GM18505 (cell line): ENCODE measurements around the gene QSER1.
"Not testable (repeated sequence)": the region's sequence is repeated elsewhere in the genome, so short reads cannot be mapped to it uniquely, and the experiment has no call there.

ENCODE experiments used
- ATAC-seq: cut with Tn5 transposase; IDR thresholded peaks from one replicate; pipeline ENCODE4 v1.9.1; 2021; ENCODE audit not compliant: unreplicated experiment
- POLR2A ChIP-seq: IDR thresholded peaks from 4 replicates; pipeline ENCODE4 v1.6.1; 2011; ENCODE audit warnings: borderline replicate concordance; ENCODE audit not compliant: insufficient read depth, insufficient read length; ENCODE audit errors: extremely low read depth

QSER1 gene

DNA sequence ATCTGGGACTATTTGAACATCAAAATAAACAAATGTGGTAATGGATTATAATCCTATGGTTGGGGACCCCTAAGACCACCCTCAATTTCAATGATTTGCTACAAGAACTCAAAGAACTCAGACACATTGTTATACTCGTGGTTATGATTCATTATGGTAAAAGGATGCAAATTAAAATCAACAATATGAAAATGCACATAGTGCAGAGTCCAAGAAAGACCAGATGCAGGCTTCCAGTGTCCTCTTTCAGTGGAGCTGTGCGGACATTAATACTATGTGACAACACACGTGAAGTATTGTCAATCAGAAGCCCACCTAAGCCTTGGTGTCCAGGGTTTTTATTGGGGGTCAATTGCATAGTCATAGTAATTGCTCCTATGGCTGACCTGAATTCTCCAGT lies 9.2 kb upstream of the QSER1 start:
- ATAC-seq: no peak
- no peak for TF ChIP-seq POLR2A

DNA sequence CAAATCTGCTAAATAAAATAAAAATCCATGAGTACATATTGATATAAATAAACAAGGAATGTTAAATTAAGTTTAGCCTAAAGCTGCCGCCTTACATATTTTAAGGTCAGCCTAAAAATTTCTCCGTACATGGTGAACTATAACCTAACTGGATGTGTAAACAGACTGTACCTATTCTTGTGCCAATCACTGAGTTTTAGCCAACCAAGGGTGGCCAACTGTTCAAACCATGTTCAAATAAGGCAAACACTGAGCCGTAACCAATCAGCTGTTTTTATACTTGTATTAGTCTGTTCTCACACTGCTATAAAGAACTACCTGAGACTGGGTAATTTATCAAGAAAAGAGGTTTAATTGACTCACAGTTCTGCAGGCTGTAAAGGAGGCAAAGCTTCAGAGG lies 8.6 kb upstream of the QSER1 start:
- ATAC-seq: no peak
- TF ChIP-seq POLR2A: no peak

DNA sequence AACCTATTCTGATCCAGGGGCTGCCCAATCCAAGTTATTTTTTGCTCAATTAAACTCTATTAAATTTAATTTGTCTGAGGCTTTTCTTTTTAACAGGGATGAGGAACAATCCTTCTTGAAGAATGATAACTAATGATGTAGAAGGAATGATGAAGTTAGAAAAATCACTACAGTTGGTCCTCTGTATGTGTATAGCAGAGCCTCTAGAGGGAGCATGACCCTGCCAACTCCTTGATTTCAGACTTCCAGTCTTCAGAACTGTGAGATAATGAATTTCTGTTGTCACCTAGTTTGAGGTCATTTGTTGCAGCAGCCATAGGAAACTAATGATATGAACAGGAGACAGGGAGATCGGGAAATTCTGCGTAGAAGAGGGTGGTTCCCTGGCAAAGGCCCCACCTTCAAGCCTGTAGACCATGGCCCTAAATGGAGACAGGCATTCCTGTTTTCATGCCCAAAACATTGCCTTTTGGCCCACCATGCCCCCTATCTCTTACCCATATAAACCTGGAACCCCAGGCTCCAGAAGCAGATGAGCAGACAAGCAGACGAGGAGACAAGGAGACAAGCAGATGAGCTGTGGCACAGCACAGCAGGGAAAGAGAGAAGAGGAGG lies 7.7 kb upstream of the QSER1 start:
- no peak for ATAC-seq

DNA sequence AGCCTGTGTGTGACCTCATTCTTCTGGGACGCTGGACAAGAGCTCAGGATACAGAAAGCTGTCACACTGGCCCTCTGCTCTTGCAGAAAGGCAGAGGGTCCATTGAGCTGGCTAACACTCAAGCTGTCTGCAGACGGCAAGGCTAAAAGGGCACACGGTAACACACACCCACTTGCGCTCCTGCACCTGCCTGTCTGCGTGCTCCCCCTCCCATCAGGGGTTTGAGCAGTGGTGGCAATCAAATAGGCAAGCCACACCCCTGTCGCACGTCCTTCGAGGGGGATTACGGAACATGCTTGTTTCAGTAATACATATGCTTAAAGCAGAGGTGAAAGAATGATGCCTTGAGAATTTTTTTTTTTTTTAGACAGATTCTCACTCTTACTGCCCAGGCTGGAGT lies 7.1 kb upstream of the QSER1 start:
- ATAC-seq: no peak

More for the DNA sequence above, 7.7 kb upstream of the QSER1 start:
- TF ChIP-seq POLR2A: no peak

DNA sequence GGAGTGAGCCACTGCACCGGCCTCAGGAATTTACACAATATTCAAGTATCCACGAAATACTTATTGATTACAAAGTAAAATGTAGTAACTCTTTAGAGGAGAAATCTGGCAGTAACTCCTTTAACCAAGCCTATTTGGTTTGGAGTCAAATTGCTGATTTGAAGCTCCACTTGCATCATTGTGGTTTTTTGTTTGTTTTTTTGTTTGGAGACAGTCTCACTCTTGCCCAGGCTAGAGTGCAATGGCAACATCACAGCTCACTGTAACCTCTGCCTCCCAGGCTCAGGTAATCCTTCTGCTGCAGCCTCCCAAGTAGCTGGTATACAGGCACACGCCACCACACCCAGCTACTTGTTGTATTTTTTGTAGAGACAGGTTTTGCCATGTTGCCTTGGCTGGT lies 6.4 kb upstream of the QSER1 start:
- ATAC-seq: no peak
- TF ChIP-seq POLR2A: no peak

More for the DNA sequence above, 7.1 kb upstream of the QSER1 start:
- no peak for TF ChIP-seq POLR2A

- ATAC-seq: not testable (repeated sequence)
These were observed 4.8 kb upstream of the QSER1 start for GRCh38 chr11:32887707-32888383.

- ATAC-seq: not testable (repeated sequence)
These were observed 4.3 kb upstream of the QSER1 start for GRCh38 chr11:32888384-32888710.

DNA sequence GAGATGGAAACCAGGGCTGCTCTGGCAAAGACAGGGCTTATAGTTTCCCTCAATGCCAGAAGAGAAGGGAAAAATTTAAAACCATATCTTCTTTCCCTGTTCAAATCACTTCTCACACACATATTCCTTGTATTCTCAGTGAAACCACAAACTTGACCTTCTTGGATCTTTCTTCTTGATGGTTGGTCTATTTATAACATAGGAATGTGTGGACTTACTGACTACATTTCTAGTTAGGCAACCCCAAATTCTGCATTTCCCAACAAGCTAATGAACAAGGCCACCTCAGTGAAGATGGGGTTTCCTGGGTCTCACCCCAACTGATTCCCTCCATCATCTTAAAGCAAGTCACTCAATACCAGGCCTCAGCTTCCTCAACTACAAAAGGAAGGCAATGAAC lies 3.8 kb upstream of the QSER1 start:
- no peak for ATAC-seq
- TF ChIP-seq POLR2A: no peak

GRCh38 chr11:32890843-32891656 lies 1.6 kb upstream of the QSER1 start:
- no peak for ATAC-seq

GRCh38 chr11:32891657-32892354 lies 805 bp upstream of the QSER1 start:
- no peak for ATAC-seq
- no peak for TF ChIP-seq POLR2A

More at GRCh38 chr11:32890843-32891656, 1.6 kb upstream of the QSER1 start:
- no peak for TF ChIP-seq POLR2A

DNA sequence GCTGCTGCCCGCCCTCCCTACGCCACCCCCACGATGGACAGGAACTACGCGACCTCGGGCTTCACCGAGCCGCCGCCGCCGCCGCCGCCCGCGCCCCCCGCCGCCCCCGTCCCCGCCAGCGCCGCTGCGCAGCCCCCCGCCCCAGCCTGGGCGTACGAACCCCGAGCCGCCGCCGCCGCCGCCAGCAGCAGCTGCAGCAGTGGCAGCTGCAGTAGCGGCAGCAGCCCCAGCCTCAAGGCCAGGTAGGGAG lies 407 bp downstream of the QSER1 start:
- no peak for ATAC-seq
- no peak for TF ChIP-seq POLR2A

DNA sequence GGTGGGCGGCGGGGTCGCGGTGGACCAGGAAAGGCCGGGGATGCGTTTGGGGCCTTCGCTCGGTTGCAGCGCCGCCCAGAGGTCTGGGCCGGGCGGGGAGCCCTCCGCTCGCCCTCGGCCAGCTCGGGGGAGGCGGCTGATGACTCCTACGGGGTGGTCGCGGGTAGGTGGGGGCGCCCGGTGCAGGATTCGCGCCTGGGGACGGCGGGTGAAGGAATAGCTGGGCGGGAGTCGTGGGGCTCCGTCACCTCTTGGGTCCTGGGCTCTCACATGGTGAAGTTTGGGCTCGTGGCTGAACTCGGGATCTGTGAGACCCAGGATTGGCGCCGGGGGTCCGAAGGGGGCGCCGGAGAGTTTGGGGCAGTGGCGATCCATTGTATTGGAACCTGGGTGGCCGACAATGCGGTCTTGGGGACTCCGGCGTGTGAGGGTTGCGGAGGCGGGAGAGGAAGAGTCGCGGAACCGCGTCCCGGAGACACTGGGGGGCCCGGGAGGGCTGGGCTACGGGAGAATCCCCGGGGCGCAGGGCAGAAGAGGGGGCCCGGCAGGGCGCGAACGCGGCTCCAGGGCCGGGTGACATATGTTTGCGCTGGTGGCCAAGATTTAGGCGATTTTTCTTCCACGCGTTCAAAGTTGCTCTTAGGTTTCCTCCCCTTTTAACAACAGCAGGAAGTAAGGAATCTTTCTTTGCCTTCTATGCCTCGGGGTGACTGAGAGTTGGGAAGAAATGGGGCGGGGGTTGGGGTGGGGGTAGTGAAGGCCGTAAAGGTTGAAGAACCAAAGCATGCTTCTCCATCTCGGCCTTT lies 935 bp downstream of the QSER1 start:
- peak; percentile 42 for ATAC-seq
- no peak for TF ChIP-seq POLR2A

DNA sequence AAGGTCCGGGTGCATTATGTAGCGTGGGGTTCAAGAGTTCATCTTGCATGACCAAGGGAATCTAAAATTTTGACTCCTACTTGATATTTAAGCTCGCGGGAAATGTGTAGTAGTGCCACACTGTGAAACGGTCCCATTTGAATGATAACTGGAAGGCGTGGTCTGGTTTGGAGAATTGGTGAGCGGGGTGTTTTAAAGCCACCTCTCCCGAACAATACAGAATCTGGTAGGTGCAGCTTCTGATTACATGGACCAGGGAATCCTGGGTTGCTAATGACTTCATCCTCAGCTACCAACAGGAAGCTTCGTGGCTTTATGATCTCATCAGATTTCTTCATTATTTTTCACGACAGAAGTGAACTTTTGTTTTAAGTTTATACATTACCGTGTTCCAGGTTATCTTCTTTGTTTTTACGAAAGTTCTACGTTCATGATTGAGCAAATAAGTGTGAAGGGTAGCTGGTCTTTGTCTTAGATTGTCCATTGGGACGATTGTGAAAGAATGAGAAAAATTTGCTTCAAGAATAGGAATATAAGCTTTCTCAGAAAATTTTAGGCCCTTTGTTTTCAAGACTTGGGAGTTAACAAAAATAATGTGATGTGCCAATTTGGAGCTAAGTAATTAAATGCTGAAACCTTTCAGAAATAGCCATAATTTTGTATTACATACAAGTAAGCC lies 1.7 kb downstream of the QSER1 start:
- no peak for ATAC-seq
- no peak for TF ChIP-seq POLR2A

GRCh38 chr11:32894921-32895320 lies 2.3 kb downstream of the QSER1 start:
- no peak for TF ChIP-seq POLR2A
- no peak for ATAC-seq
